Hematopoietic multipotent progenitor cell treated with erythropoietin and hydrocortisone succinate and interleukin-3 and kit ligand, for 6 days (in vitro differentiated cells): ENCODE data around the gene SLC39A11.

Source experiments
- DNase-seq: peaks from one replicate; pipeline ENCODE4 v3.0.0-alpha.2; 2015

SLC39A11 gene

GRCh38 chr17:72635034-72635635 lies 457.4 kb downstream of the SLC39A11 start:
- DNase-seq = no peak

- no peak for DNase-seq
Observed at GRCh38 chr17:72634621-72635020, 457.9 kb downstream of the SLC39A11 start.

- no peak for DNase-seq
Observed at GRCh38 chr17:72631949-72632684, 460.4 kb downstream of the SLC39A11 start.

GRCh38 chr17:72631568-72631948 lies 460.9 kb downstream of the SLC39A11 start:
- DNase-seq = no peak

GRCh38 chr17:72624652-72625051 lies 467.8 kb downstream of the SLC39A11 start:
- peak; percentile 9 for DNase-seq

- no peak for DNase-seq
Observed at GRCh38 chr17:72624226-72624625, 468.3 kb downstream of the SLC39A11 start.

- no peak for DNase-seq
Observed at GRCh38 chr17:72622661-72623433, 469.6 kb downstream of the SLC39A11 start.

- no peak for DNase-seq
Observed at GRCh38 chr17:72619976-72620650, 472.4 kb downstream of the SLC39A11 start.

GRCh38 chr17:72618001-72618509 lies 474.4 kb downstream of the SLC39A11 start:
- peak; percentile 94 for DNase-seq

GRCh38 chr17:72617557-72617956 lies 474.9 kb downstream of the SLC39A11 start:
- DNase-seq = no peak

- no peak for DNase-seq
Observed at GRCh38 chr17:72616447-72616846, 476.0 kb downstream of the SLC39A11 start.

- DNase-seq = no peak
Observed at GRCh38 chr17:72615627-72615991, 476.9 kb downstream of the SLC39A11 start.

GRCh38 chr17:72614871-72615626 lies 477.4 kb downstream of the SLC39A11 start:
- peak; percentile 8 for DNase-seq

- no peak for DNase-seq
Observed at GRCh38 chr17:72614476-72614870, 478.0 kb downstream of the SLC39A11 start.

- peak; percentile 78 for DNase-seq
Observed at GRCh38 chr17:72613806-72614292, 478.6 kb downstream of the SLC39A11 start.

- peak; percentile 10 for DNase-seq
Observed at GRCh38 chr17:72613396-72613795, 479.1 kb downstream of the SLC39A11 start.

GRCh38 chr17:72611172-72611571 lies 481.3 kb downstream of the SLC39A11 start:
- no peak for DNase-seq

GRCh38 chr17:72609501-72609900 lies 483.0 kb downstream of the SLC39A11 start:
- DNase-seq = no peak

- DNase-seq = no peak
Observed at GRCh38 chr17:72608436-72608835, 484.1 kb downstream of the SLC39A11 start.

- no peak for DNase-seq
Observed at GRCh38 chr17:72606656-72607055, 485.8 kb downstream of the SLC39A11 start.

- DNase-seq = no peak
Observed at GRCh38 chr17:72605543-72605942, 486.9 kb downstream of the SLC39A11 start.

GRCh38 chr17:72604518-72604917 lies 488.0 kb downstream of the SLC39A11 start:
- DNase-seq = no peak
